ENCODE data around the gene ADAM12.

DNA sequence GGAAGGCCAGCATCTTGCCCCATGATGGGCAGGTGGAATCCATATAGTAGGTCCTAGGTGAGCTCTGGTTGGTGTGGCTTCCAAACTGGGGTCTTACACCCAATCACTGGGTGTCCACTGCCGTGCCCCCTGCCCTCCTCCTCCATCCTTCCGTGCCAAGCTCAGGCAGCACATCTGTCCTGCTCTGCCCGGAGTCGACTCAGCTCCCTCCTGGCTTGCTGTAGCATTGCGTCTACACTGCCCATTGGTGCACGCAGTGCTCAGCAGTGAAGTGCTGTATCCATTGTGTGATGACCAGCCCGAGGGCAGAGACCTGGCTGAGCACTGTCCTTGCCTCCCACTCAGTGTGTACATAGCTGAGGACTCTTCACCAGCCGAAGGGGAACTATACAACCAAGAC is 148.4 kb downstream of the ADAM12 start:
- TF ChIP-seq, protein P1, sequence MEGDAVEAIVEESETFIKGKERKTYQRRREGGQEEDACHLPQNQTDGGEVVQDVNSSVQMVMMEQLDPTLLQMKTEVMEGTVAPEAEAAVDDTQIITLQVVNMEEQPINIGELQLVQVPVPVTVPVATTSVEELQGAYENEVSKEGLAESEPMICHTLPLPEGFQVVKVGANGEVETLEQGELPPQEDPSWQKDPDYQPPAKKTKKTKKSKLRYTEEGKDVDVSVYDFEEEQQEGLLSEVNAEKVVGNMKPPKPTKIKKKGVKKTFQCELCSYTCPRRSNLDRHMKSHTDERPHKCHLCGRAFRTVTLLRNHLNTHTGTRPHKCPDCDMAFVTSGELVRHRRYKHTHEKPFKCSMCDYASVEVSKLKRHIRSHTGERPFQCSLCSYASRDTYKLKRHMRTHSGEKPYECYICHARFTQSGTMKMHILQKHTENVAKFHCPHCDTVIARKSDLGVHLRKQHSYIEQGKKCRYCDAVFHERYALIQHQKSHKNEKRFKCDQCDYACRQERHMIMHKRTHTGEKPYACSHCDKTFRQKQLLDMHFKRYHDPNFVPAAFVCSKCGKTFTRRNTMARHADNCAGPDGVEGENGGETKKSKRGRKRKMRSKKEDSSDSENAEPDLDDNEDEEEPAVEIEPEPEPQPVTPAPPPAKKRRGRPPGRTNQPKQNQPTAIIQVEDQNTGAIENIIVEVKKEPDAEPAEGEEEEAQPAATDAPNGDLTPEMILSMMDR (IDR thresholded peaks at IDR 0.05): no peak
- TF ChIP-seq POLR2A (IDR thresholded peaks at IDR 0.05): no peak
